Breast epithelium (tissue), 4 donors: ENCODE data around the gene NTRK2. TPM values are rescaled to one million over a fixed set of nuclear protein-coding genes. Genes with fewer than 3 reads are reported as not detected.

Experiments used
- DNase-seq, 2 donors: peaks; one replicate each; pipeline ENCODE4 v3.0.0-alpha.2; 2019; ENCODE audit warnings: low spot score in 2 of 2
- H3K27ac ChIP-seq, 2 donors: fragments of 200-600 bp; sonication (generic) in 1 of 2; one replicate each; pipeline ENCODE4 v1.5.1; 2016 to 2019; ENCODE audit warnings: mild to moderate bottlenecking in 1 of 2
- H3K27me3 ChIP-seq, 2 donors: fragments of 200-600 bp; sonication (generic) in 1 of 2; one replicate each; pipeline versions ENCODE4 v1.5.1 to v1.6.0; 2017 to 2019; ENCODE audit warnings: control low read depth in 1 of 2, mild to moderate bottlenecking in 1 of 2
- H3K36me3 ChIP-seq: fragments of 200-600 bp; one replicate; pipeline ENCODE4 v1.5.1; 2019
- H3K4me1 ChIP-seq, 2 donors: fragments of 200-600 bp; sonication (generic); one replicate each; pipeline ENCODE4 v1.5.1; 2016 to 2019; ENCODE audit warnings: control low read depth in 1 of 2
- H3K4me3 ChIP-seq, 3 donors: fragments of 200-600 bp; sonication (generic); 1 replicate in 2 of 3; 2 replicates in 1 of 3; pipeline ENCODE4 v1.5.1; 2016 to 2019; ENCODE audit warnings: mild to moderate bottlenecking in 3 of 3, moderate library complexity in 2 of 3
- H3K9me3 ChIP-seq, 2 donors: fragments of 200-600 bp; sonication (generic) in 1 of 2; one replicate each; pipeline ENCODE4 v1.5.1; 2016 to 2019; ENCODE audit warnings: control low read depth in 1 of 2
- POLR2A ChIP-seq: fragments of 450-650 bp; IDR thresholded peaks from one replicate; pipeline ENCODE4 v1.6.1; 2016; ENCODE audit warnings: antibody characterized with exemption, mild to moderate bottlenecking, moderate library complexity
- POLR2AphosphoS5 ChIP-seq, 3 donors: sonication (generic); formaldehyde crosslinking; IDR thresholded peaks; one replicate each; pipeline ENCODE4 v1.6.1; 2017; ENCODE audit warnings: antibody characterized with exemption in 3 of 3
- intact Hi-C: fragments of 100-400 bp; cut with DNase I; formaldehyde crosslinking; loops from one replicate; pipeline ENCODE4 v1.15.1; 2023; ENCODE audit warnings: low total_unique reads
- total RNA-seq, 3 donors: library from RNA; depleted of rRNA; stranded (reverse); fragments of >200 nt; gene quantifications; one replicate each; pipeline ENCODE4 v1.1.0, GENCODE V29; 2016
- TF ChIP-seq, protein P1 (sequence below), 3 donors: fragments of 450-650 bp; IDR thresholded peaks; one replicate each; pipeline ENCODE4 v1.5.1; 2016 to 2017; ENCODE audit warnings: antibody characterized with exemption in 3 of 3, mild to moderate bottlenecking in 3 of 3, moderate library complexity in 3 of 3

The NTRK2 gene
- total RNA-seq, 3 donors from 2014 or later: 25.9 to 134 (median 112) TPM

GRCh38 chr9:84999788-85000187 lies 330.3 kb downstream of the NTRK2 start:
- Histone ChIP-seq H3K9me3 (peaks cover 4 to 11% of the 10 kb centered on the region in 2 donors), H3K27ac (no peak overlapping the region), H3K36me3 (no peaks in the 10 kb centered on the region), H3K4me3 (no peak overlapping the region), H3K4me1 (no peaks in the 10 kb centered on the region), H3K27me3 (no peaks in the 10 kb centered on the region)
- DNase-seq: no peak
- TF ChIP-seq POLR2AphosphoS5 (IDR thresholded peaks at IDR 0.05) (no peak), POLR2A (no peak)
- TF ChIP-seq, protein P1, sequence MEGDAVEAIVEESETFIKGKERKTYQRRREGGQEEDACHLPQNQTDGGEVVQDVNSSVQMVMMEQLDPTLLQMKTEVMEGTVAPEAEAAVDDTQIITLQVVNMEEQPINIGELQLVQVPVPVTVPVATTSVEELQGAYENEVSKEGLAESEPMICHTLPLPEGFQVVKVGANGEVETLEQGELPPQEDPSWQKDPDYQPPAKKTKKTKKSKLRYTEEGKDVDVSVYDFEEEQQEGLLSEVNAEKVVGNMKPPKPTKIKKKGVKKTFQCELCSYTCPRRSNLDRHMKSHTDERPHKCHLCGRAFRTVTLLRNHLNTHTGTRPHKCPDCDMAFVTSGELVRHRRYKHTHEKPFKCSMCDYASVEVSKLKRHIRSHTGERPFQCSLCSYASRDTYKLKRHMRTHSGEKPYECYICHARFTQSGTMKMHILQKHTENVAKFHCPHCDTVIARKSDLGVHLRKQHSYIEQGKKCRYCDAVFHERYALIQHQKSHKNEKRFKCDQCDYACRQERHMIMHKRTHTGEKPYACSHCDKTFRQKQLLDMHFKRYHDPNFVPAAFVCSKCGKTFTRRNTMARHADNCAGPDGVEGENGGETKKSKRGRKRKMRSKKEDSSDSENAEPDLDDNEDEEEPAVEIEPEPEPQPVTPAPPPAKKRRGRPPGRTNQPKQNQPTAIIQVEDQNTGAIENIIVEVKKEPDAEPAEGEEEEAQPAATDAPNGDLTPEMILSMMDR (IDR thresholded peaks at IDR 0.05): no peak
- intact Hi-C loops: loop anchor here (2.0 kb wide), 1 partner anchor 21 kb away; no protein-coding TSS in a partner anchor

DNA sequence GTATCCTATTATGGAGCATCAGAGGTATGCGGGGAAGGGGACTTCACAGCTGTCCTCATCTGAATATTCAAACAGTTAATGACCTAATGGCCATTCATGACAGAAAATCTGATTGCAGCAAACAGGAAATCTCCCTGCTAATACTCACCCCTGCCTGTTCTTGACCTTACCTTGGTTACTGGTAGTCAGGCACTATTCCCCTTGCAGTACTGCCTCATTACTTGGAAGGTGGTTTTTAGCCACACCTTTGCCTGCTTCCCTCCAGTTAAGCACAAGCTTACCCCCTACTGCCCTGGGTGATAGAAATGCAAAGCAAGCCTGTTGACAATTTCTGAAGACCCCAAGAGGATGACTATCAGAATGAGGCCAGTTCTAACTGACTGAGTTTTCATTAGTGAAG lies 332.4 kb downstream of the NTRK2 start:
- Histone ChIP-seq H3K36me3 (no peaks in the 10 kb centered on the region), H3K27ac (no peak overlapping the region), H3K4me3 (no peak overlapping the region), H3K27me3 (no peaks in the 10 kb centered on the region), H3K9me3 (peaks cover 4 to 11% of the 10 kb centered on the region in 2 donors), H3K4me1 (no peaks in the 10 kb centered on the region)
- intact Hi-C loops: loop anchor here (2.0 kb wide), 1 partner anchor 19 kb away; no protein-coding TSS in a partner anchor
- DNase-seq: no peak
- TF ChIP-seq POLR2AphosphoS5 (IDR thresholded peaks at IDR 0.05) (no peak), POLR2A (no peak)
- TF ChIP-seq, protein P1 (IDR thresholded peaks at IDR 0.05): no peak

DNA sequence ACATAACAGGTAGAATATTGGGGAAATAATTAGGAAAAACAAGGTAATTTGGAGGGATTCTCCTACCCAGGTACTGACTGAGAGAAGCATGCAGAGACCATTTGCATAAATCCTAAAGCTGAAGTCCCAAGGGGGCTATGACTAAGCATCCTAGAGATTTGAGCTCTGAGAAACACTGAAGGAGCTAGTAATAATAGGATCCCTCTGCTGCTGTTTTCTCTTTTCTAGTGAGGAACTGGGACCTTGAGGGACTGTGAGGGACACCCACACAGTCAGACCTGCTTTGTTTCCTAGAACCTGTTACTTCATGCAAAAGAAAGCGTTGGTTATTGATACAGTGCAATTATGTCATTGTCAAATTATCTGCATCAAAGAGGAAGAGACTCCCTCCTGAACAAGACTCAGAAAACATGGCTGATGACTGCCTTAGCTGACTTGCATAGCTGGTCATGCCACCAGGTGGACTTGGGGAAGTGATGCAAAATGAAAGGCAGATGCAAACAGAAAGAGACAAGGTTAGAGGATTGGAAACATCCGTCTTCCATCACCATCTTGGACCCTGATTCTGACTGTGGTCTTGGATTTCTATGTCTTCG lies 335.4 kb downstream of the NTRK2 start:
- Histone ChIP-seq H3K9me3 (peaks cover 4 to 11% of the 10 kb centered on the region in 2 donors), H3K27me3 (no peaks in the 10 kb centered on the region), H3K27ac (no peak overlapping the region), H3K36me3 (no peaks in the 10 kb centered on the region), H3K4me3 (no peak overlapping the region), H3K4me1 (no peaks in the 10 kb centered on the region)
- TF ChIP-seq POLR2AphosphoS5 (IDR thresholded peaks at IDR 0.05): no peak
- TF ChIP-seq POLR2A: no peak
- TF ChIP-seq, protein P1 (IDR thresholded peaks at IDR 0.05): no peak
- no peak for DNase-seq
- intact Hi-C loops: no loop called here

- H3K36me3 ChIP-seq: no peaks in the 10 kb centered on the region
- H3K4me1 ChIP-seq: no peaks in the 10 kb centered on the region
- no peaks in the 10 kb centered on the region for H3K27me3 ChIP-seq
- intact Hi-C loops: no loop called here
- TF ChIP-seq, protein P1 (IDR thresholded peaks at IDR 0.05): no peak
- TF ChIP-seq POLR2A: no peak
- TF ChIP-seq POLR2AphosphoS5 (IDR thresholded peaks at IDR 0.05): no peak
- no peak overlapping the region for H3K27ac ChIP-seq
- H3K4me3 ChIP-seq: no peak overlapping the region
- H3K9me3 ChIP-seq: no peaks in the 10 kb centered on the region
- no peak for DNase-seq
Observed at GRCh38 chr9:85007748-85008147, 338.2 kb downstream of the NTRK2 start.

DNA sequence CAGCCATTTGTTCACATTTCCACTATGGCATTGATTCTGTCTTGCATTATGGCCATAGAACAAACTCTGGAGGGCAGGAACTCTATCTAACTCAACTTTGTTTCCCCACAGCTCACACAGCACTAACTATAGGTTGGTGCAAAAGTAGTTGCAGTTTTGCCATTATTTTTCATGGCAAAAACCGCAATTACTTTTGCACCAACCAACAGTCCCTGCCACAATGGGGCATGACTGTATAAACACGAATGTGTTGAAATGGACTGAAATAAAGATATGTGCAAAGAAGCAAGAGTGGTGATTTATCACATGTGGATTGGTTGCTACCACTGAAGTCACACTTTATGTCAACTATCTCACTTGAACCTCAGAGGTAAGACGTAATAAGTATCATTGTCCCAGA lies 338.7 kb downstream of the NTRK2 start:
- TF ChIP-seq POLR2AphosphoS5 (IDR thresholded peaks at IDR 0.05): no peak
- no peak for TF ChIP-seq POLR2A
- TF ChIP-seq, protein P1 (IDR thresholded peaks at IDR 0.05): no peak
- no peaks in the 10 kb centered on the region for H3K27me3 ChIP-seq
- no peak for DNase-seq
- H3K27ac ChIP-seq: no peak overlapping the region
- H3K36me3 ChIP-seq: no peaks in the 10 kb centered on the region
- intact Hi-C loops: no loop called here
- H3K4me1 ChIP-seq: no peaks in the 10 kb centered on the region
- H3K9me3 ChIP-seq: no peaks in the 10 kb centered on the region
- H3K4me3 ChIP-seq: no peak overlapping the region
